Measurements from ENCODE around the gene LRRC51.
"Not testable (repeated sequence)": the region's sequence is repeated elsewhere in the genome, so short reads cannot be mapped to it uniquely, and the experiment has no call there.

Gene LRRC51

DNA sequence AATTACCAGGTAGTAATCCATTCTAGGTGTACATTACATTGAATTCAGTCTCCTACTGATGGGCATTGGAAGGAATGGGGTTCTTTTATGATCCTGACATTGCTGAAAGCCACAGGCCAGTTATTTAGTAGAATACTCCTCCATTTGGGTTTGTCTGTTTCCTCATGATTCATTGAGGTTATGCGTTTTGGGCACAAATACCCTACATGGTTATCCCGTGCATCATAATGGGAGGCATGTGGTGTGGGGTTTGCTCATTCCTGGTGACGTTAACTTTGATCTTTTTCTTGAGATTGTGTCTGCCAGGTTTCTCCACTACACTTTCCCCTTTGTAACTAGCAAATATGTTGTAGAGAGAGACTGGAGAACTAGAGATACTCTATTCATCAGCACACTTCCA is 60.4 kb downstream of the LRRC51 start:
- no peak for DNase-seq (ENCODE audit: low read depth)

DNA sequence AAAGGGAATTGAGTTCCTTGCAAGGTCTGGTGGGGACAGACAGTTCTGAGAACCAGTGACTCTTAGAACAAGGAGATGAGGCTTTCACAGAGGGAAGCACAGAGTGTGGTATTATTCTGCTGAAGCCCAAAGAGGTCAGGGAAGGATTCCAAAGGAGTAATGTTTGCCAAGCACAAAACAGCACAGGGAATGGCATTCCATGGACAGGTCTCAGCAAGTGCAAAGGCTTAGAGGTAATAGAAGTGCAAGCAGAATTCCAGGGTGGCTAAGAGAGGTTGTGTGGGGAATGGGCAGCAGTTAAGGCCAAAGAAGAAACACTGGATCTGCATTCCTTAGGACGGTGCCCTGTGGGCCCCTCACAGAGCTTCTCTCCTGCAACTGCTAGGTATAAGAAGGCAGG is 61.4 kb downstream of the LRRC51 start:
- DNase-seq (ENCODE audit: low read depth) = not testable (repeated sequence)

DNA sequence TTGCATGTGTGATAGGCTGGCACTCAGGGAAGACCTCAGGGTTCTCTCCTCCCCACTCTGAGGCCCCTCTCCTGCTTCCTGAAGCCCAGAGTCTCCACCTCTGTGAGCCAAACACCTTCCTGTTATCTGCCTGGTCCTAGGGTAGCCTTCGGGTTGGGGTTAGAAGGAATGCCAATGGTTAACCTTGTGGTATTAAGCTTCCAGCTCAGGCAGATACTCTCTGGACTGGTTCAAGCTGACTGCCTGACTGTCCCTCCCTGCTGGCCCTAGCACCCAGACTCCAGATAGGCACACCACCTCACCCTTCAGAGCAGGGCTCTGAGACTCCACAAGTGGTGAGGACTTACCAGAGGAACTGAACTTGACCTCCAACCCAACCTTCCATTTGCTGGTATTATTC is 61.9 kb downstream of the LRRC51 start:
- DNase-seq (ENCODE audit: low read depth) = not testable (repeated sequence)

DNA sequence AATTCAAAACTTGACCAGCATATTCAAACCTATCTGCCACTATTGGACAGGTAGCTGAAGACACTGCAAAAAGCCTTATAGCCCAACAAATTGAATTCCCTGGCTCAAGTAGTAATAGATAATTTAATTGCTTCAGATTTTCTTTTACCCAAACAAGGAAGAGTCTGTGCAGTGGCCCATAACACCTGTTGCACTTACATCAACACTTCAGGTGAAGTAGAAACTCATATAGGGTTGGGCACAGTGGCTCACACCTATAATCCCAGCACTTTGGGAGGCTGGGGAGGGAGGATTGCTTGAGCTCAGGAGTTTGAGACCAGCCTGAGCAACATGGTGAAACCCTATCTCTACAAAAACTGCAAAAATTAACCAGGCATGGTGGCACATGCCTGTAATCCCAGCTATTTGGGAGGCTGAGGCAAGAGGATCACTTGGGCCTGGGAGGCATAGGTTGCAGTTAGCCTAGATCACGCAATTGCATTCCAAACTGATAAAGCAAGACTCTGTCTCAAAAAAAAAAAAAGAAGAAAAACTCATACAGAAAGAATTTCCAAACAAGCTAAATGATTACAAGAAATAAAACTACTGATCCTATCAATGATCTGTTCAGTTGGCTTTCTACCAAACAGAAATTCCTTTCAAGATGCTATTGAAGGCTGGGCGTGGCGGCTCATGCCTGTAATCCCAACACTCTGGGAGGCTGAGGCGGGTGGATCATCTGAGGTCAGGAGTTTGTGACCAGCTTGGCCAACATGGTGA is 64.3 kb downstream of the LRRC51 start:
- DNase-seq (ENCODE audit: low read depth) = no peak

All from stimulated activated CD8-positive, alpha-beta memory T cell treated with anti-CD3 and anti-CD28 coated beads, Interleukin-15, amount 100 ng/mL, for 1 hour (primary cell).